HepG2 (cell line): Measurements from ENCODE around the gene BEST2. TPM values are rescaled to one million over a fixed set of nuclear protein-coding genes. Genes with fewer than 3 reads are reported as not detected.

ENCODE experiments used
- CEBPG ChIP-seq: IDR thresholded peaks from 2 replicates; pipeline ENCODE4 v1.6.1; 2016
- CEBPZ ChIP-seq: IDR thresholded peaks from 2 replicates; pipeline ENCODE4 v1.6.1; 2012; ENCODE audit warnings: low read length, improper control_type of control experiment
- FOXK2 ChIP-seq: fragments of 450-650 bp; IDR thresholded peaks from 2 replicates; pipeline ENCODE4 v1.6.1; 2016
- HOXA3 ChIP-seq: sonication (generic); formaldehyde crosslinking; IDR thresholded peaks from 2 replicates; pipeline ENCODE4 v1.5.0; 2020; ENCODE audit warnings: missing genetic modification reagents
- HOXA5 ChIP-seq: sonication (generic); formaldehyde crosslinking; IDR thresholded peaks from 2 replicates; pipeline ENCODE4 v1.4.0; 2020; ENCODE audit warnings: missing genetic modification reagents
- IRF9 ChIP-seq: sonication (generic); formaldehyde crosslinking; IDR thresholded peaks from 2 replicates; pipeline ENCODE4 v1.8.0; 2022; ENCODE audit warnings: missing genetic modification reagents, mild to moderate bottlenecking, borderline replicate concordance
- ISX ChIP-seq: sonication (generic); formaldehyde crosslinking; conservative IDR thresholded peaks from 2 replicates; pipeline ENCODE4 v1.5.0; 2020; ENCODE audit warnings: missing genetic modification reagents
- MED1 ChIP-seq: sonication (generic); formaldehyde crosslinking; IDR thresholded peaks from 2 replicates; pipeline ENCODE4 v1.4.0; 2020; ENCODE audit warnings: missing genetic modification reagents
- NFATC3 ChIP-seq: sonication (generic); formaldehyde crosslinking; IDR thresholded peaks from 2 replicates; pipeline ENCODE4 v1.5.1; 2020; ENCODE audit warnings: mild to moderate bottlenecking, missing genetic modification reagents
- POGK ChIP-seq: sonication (generic); formaldehyde crosslinking; conservative IDR thresholded peaks from 2 replicates; pipeline ENCODE4 v1.8.0; 2022; ENCODE audit warnings: mild to moderate bottlenecking, moderate library complexity, missing genetic modification reagents
- REST ChIP-seq, 2 experiments: IDR thresholded peaks; 2 replicates each; pipeline ENCODE4 v1.6.1; 2011 to 2012; ENCODE audit warnings: low read length in 2 of 2, borderline replicate concordance in 1 of 2, low read depth in 1 of 2, mild to moderate bottlenecking in 1 of 2, moderate library complexity in 1 of 2
- SSRP1 ChIP-seq: IDR thresholded peaks from 2 replicates; pipeline ENCODE4 v1.6.1; 2016; ENCODE audit warnings: control low read depth
- ZFP90 ChIP-seq: sonication (generic); formaldehyde crosslinking; IDR thresholded peaks from 2 replicates; pipeline ENCODE4 v1.8.0; 2022; ENCODE audit warnings: missing genetic modification reagents, mild to moderate bottlenecking, inconsistent platforms, borderline replicate concordance
- ZNF234 ChIP-seq: sonication (generic); formaldehyde crosslinking; conservative IDR thresholded peaks from 2 replicates; pipeline ENCODE4 v1.5.1; 2020; ENCODE audit warnings: mild to moderate bottlenecking, missing genetic modification reagents
- ZNF724P ChIP-seq: sonication (generic); formaldehyde crosslinking; IDR thresholded peaks from 2 replicates; pipeline ENCODE4 v1.8.0; 2022; ENCODE audit warnings: missing genetic modification reagents, borderline replicate concordance
- ZNF766 ChIP-seq: sonication (generic); formaldehyde crosslinking; IDR thresholded peaks from 2 replicates; pipeline ENCODE4 v1.5.0; 2020; ENCODE audit warnings: missing genetic modification reagents, borderline replicate concordance
- ZNF772 ChIP-seq: sonication (generic); formaldehyde crosslinking; IDR thresholded peaks from 2 replicates; pipeline ENCODE4 v1.5.0; 2020; ENCODE audit warnings: mild to moderate bottlenecking, missing genetic modification reagents
- ZNF777 ChIP-seq: sonication (generic); formaldehyde crosslinking; IDR thresholded peaks from 2 replicates; pipeline ENCODE4 v1.4.0; 2020; ENCODE audit warnings: missing genetic modification reagents
- ZSCAN25 ChIP-seq: sonication (generic); formaldehyde crosslinking; IDR thresholded peaks from 2 replicates; pipeline ENCODE4 v1.8.0; 2022; ENCODE audit warnings: mild to moderate bottlenecking, missing genetic modification reagents
- polyA plus RNA-seq, 8 experiments: library from polyadenylated mRNA; depleted of rRNA in 3 of 8; stranded (reverse) in 7 of 8; unstranded in 1 of 8; fragments of >200 nt; fragmentation: Illumina TruSeq in 4 of 8; extraction: Trizol in 4 of 8; gene quantifications; 2 replicates each; pipeline versions ENCODE4 v1.2.1 to v1.2.3, GENCODE V29; 2011 to 2016; ENCODE audit warnings: low read depth in 4 of 8, missing spikeins in 1 of 8, mixed read lengths in 1 of 8; ENCODE audit not compliant: insufficient read depth in 1 of 8
- total RNA-seq, 5 experiments: library from RNA; depleted of rRNA; stranded (reverse); fragments of >200 nt; fragmentation: Illumina TruSeq; extraction: Trizol; gene quantifications; 2 replicates each; pipeline ENCODE4 v1.2.3, GENCODE V29; 2016; ENCODE audit warnings: low read depth in 1 of 5

The BEST2 gene
- total and polyA plus RNA-seq, 2 of the 13 experiments (the other 11 are each of a cell fraction or from before 2014, with no cell fraction given): not detected

- TF ChIP-seq HOXA3: no peak; the same call in 1 of the 2 replicates
- TF ChIP-seq IRF9 (CRISPR knock-in tag): 0 out of 2 replicates have a peak, but pooled peaks have one; percentile 47
- TF ChIP-seq ZNF772 (CRISPR knock-in tag): 0 out of 2 replicates have a peak, but pooled peaks have one; percentile 64
- TF ChIP-seq POGK (CRISPR knock-in tag): peak; percentile 73; the same call in 1 of the 2 replicates
- peak; percentile 65 for TF ChIP-seq CEBPG (CRISPR knock-in tag)
- TF ChIP-seq FOXK2: peak; percentile 87
- TF ChIP-seq ZSCAN25: no peak
- TF ChIP-seq ZNF766 (CRISPR knock-in tag): no peak
- TF ChIP-seq SSRP1 (CRISPR knock-in tag): no peak
- peak; percentile 53; the same call in 1 of the 2 replicates for TF ChIP-seq NFATC3 (CRISPR knock-in tag)
- no peak for TF ChIP-seq ISX (CRISPR knock-in tag)
- TF ChIP-seq ZNF724P (CRISPR knock-in tag): 0 out of 2 replicates have a peak, but pooled peaks have one; percentile 46
- peak; percentile 98 for TF ChIP-seq ZNF777
- no peak for TF ChIP-seq CEBPZ
- TF ChIP-seq MED1: no peak
- no peak for TF ChIP-seq REST (IDR thresholded peaks at IDR 0.05; ENCODE audit: borderline replicate concordance in 1 of 2, low read depth in 1 of 2, low read length in 2 of 2)
- TF ChIP-seq ZNF234 (CRISPR knock-in tag): no peak
- TF ChIP-seq HOXA5: no peak
- no peak for TF ChIP-seq ZFP90
Observed at GRCh38 chr19:12789904-12790619, 38.5 kb downstream of the BEST2 start (continued).
